Activated CD8-positive, alpha-beta memory T cell treated with anti-CD3 and anti-CD28 coated beads for 36 hours (primary cell): ENCODE measurements around the gene RPS5. TPM values are rescaled to one million over a fixed set of nuclear protein-coding genes. Genes with fewer than 3 reads are reported as not detected.
"Not testable (repeated sequence)": the region's sequence is repeated elsewhere in the genome, so short reads cannot be mapped to it uniquely, and the experiment has no call there.

ENCODE experiments used
- CTCF ChIA-PET: fragments of 350-600 bp; sonication (Branson Sonifier 250); formaldehyde crosslinking; loops from one replicate; lab custom pipeline; 2021; ENCODE audit warnings: antibody characterized with exemption; lab: Charles Lee
- POLR2A ChIA-PET: fragments of 350-600 bp; sonication (Branson Sonifier 250); formaldehyde crosslinking; loops from one replicate; lab custom pipeline; 2021; ENCODE audit warnings: antibody characterized with exemption; lab: Charles Lee
- total RNA-seq, 2 experiments: library from RNA; stranded (reverse); gene quantifications; one replicate each; pipeline ENCODE4 v1.2.3, GENCODE V29; 2021

The RPS5 gene
- total RNA-seq, 2 experiments from 2014 or later, result 1,581 to 1,598 TPM

DNA sequence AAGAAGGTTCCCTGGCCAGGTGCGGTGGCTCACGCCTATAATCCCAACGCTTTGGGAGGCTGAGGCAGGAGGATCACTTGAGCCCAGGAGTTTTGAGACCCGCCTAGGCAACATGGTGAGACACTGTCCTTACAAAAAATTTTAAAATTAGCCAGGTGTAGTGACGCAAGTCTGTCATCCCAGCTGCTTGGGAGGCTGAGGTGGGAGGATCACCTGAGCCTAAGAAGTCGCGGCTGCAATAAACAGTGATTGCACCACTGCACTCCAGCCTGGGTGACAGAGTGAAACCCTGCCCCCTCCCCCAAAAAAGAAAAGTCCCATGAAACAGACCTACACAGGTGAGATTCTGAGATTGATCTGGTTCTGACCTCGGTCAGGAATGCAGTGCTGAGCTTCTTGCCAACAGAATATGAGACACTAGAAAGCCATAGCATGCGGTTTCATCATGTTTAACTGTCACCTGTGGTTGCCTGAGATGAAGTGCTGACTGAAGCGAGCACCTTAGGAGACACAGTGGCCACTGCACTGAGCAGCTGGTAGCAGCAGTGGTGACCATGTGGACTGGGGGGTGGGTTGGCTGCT, 31.8 kb upstream of the RPS5 start:
- ChIA-PET CTCF (no interaction called here), POLR2A (interaction anchor here (1.3 kb wide), 1 partner anchor 8 kb away, joined by 3 read pairs; no protein-coding TSS in a partner anchor)

DNA sequence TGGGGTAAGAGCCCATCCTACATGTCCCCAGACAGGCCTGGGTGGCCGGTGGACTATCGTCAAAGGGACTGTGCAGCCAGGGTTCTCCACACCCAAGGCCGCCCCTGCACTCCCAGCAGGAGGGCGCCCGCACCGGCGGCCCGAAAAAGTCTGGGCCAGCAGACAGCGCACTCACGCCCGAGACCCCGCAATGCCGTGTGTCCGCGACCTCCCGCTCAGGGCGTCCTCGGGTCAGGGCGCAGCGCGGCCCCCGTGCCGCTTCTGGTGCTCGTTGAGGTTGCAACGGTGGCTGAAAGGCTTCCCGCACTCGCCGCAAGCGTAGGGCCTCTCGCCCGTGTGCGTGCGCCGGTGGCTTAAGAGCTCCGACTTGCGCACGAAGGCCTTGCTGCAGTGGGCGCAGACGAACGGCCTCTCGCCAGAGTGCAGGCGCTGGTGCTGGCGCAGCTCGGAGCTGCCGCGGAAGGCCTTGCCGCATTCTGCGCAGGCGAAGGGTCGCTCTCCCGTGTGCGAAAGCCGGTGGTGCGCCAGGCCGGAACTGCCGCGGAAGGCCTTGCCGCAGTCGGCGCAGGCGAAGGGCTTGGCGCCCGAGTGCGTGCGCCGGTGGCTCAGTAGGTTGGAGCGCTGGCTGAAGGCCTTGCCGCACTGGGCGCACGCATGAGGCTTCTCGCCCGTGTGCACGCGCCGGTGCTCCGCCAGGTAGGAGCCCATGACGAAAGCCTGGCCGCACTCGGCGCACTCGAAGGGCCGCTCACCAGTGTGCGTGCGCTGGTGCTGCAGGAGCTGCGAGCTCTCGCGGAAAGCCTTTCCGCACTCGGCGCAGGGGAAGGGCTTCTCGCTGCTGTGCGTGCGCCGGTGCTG, 30.9 kb upstream of the RPS5 start:
- POLR2A ChIA-PET, result interaction anchor here (0.6 to 1.3 kb wide), 4 partner anchors 8 to 74 kb away, joined by 3 read pairs; no protein-coding TSS in a partner anchor

DNA sequence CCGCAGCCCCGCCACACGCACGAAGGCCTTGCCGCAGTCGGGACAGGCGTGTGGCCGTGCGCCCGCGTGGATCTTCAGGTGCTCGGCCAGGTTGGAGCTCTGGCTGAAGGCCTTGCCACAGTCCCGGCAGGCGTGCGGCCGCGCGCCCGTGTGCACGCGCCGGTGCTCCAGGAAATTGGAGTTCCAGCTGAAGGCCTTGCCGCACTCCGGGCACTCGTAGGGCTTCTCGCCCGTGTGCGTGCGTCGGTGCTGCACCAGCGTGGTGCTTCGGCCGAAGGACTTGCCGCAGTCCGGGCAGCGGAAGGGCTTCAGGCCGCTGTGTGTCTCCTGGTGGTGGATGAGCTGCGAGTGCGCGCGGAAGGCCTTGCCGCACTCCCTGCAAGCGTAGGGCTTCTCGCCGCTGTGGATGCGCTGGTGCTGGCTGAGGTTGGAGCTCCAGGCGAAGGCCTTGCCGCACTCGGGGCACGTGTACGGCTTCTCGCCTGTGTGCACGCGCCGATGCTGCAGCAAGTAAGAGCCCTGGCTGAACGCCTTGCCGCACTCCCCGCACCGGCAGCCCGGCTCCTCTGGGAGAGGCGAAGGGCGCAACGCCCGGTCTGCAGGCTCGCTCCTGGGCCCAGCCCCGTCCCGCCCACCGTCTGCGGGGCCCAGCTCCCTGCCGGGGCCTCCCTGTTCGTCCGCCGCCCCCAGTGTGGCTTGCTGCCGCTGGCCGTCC, 30.1 kb upstream of the RPS5 start:
- CTCF ChIA-PET, result interaction anchor here (0.8 to 1.1 kb wide), 2 partner anchors 9 to 12 kb away, joined by 3 read pairs; no protein-coding TSS in a partner anchor
- POLR2A ChIA-PET, result interaction anchor here (0.6 to 1.0 kb wide), 2 partner anchors 9 to 75 kb away, joined by 3 read pairs; no protein-coding TSS in a partner anchor

More for the DNA sequence above, 30.9 kb upstream of the RPS5 start:
- CTCF ChIA-PET, result no interaction called here

DNA sequence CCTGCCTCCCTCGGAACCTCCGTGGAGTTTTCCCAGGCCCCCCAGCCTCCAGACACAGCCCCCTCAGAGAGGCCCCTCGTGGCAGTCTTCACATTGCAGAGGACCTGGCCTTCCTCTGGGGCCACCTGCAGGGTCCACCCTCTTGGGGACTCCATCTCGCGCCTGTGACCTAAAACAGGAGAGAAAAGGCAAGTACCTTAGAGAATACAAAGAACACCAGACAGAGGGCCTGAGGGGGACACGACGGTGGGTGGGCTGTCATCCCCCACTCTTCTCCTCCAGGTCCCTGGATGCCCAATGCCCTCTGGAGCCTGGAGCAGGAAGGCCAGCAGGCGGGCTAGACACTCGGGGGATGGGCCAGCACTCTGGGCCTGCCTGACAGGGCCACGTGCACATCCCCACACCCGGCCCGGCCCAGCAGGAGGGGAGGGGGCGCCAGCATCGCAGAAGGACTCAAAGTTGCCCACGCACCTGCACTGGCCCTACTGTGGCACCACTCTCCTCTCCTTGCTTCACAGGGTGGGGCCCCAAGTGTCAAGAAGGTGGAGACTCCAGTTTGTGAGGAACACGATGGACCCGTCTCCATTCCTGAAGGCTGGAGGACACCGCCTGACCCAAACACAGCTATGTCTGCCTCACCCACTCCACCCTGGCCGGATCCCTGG, 29.5 kb upstream of the RPS5 start:
- POLR2A ChIA-PET, result no interaction called here

DNA sequence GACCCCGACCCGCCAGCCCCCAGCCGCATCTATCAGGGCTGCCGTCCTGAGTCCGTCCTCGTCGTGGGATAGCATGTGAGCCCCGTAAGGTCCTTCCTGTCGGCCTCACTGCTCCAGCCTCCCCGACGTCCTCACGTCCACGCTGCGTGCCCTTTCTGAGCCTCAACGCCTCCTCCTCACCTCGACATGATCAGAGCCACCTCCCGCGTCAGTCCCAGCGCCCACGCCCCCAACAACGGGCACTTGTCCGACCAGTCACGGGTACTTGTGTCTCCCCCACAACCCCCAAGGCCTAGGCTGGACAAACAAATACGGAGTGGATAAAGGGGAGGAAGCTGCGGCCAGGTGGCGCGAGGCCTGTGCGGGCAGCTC, 25.2 kb upstream of the RPS5 start:
- CTCF ChIA-PET, result interaction anchor here (0.6 to 1.5 kb wide), 3 partner anchors 14 to 40 kb away, joined by 3 to 6 read pairs (median 4); partner anchors contain the start of gene ZSCAN22
- POLR2A ChIA-PET, result interaction anchor here (0.5 to 1.8 kb wide), 10 partner anchors 15 to 217 kb away, joined by 3 to 12 read pairs (median 5); partner anchors contain the start of genes RPS5, ZBTB45, ZNF544 and ZNF837

More for the DNA sequence above, 29.5 kb upstream of the RPS5 start:
- CTCF ChIA-PET, result interaction anchor here (0.8 to 1.1 kb wide), 2 partner anchors 9 to 12 kb away, joined by 3 read pairs; no protein-coding TSS in a partner anchor

DNA sequence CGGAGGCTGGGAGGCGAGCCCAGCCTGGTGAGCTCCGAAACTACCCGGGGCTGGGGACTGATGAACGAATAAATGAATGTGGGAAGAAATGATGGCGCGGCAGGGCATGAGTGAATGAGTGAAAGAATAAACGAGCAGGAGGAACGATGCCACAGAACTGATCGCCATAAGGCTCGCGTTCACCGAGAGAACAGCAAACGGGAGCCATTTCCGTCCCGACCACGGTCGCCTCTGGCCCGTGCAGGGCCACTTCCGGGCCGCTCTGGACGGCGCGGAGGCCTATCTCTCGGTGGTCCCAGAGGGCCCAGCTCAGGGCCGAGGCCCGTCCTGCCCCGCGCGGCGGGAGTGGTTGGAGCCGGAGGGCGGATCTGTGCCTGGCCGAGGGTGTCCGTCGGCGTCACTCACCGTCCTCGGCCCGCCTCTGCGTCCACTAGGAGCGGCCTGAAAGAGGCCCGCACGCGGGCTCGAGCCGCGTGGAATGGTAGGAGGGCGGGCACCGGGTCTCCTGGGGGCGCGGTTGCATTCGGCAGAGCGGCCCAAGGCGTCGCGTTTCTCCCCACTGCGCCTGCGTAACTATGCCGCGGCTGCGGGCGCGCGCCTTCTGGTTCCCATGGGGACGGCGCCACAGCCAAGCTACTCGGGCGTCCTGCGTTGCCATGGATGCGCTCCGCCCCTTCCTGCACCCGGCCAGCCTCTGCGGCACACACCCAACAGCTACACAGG, 24.6 kb upstream of the RPS5 start, which contains the start of gene ZNF497:
Gene ZNF497, minus strand, starts transcription at position 480 of the 723 bp plus-strand sequence. CDS start 5,116 bp downstream, outside the sequence.
- ChIA-PET POLR2A (interaction anchor here (0.5 to 1.8 kb wide), 14 partner anchors 14 to 216 kb away, joined by 3 to 12 read pairs (median 5); partner anchors contain the start of genes ERVK3-1, RPS5, ZBTB45 and ZNF544), CTCF (interaction anchor here (0.6 to 1.5 kb wide), 6 partner anchors 11 to 157 kb away, joined by 3 to 6 read pairs (median 4); partner anchors contain the start of gene ZSCAN22)

DNA sequence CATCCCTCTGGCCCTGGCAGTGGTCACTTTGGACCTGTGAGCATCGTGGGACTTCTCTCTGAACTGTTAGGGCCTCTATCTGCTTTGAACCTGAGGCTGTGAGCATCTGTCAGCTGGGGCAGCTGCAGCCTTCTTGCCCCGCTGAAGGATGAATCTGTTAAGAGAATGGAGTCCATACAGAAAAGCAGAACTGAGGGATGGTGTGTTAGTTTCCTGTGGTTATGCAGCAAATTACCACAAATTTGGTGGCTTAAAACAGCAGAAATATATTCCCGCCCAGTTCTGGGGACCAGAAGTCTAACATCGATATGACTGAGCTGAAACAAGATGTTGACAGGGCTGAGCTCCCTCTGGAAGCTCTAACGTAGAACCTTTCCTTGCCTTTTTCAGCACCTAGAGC, 22.9 kb upstream of the RPS5 start:
- ChIA-PET CTCF (interaction anchor here (1.0 kb wide), 1 partner anchor 16 kb away, joined by 3 read pairs; no protein-coding TSS in a partner anchor), POLR2A (interaction anchor here (0.6 kb wide), 1 partner anchor 24 kb away, joined by 3 read pairs; no protein-coding TSS in a partner anchor)

DNA sequence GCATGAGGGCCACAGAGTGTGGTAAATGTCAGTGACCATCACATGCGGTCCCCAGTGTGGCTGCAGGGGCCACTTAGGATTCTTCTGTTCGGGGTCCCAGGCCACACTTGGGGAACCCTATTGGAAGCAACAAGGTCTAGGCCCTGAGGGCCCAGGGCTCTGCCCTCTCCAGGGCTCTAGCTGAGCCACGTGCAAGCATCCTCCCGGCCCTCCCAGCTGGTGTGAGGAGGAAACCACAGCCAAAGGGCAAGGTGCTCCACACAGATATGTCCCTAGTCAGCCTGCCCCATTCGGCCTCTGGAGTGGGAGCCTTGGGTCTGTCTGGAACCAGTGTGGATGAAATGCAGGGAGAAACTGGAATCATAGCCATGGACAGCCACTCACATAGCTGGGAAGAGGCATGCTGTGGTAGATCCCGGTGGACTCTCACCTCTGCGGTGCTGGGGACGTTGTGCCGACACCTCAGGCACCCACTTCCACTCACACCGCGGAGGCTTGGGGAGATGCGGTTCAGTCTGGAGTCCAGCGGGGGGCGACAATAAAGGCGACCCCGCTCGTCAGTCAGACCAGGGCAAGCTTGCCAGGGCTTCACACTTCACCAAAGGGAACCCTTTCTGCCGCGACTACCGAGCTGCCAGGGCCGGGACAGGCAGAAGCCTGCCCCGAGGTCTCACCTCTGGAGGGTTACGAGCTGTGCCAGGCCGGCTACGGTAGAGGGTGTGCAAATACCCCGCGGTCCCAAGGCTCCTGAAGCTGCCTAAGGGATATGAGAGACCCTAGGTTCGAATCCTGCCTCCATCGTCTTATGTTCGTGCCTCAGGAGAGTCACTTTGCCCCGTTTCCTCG, 20.3 kb upstream of the RPS5 start:
- CTCF ChIA-PET, result no interaction called here
- POLR2A ChIA-PET, result no interaction called here

DNA sequence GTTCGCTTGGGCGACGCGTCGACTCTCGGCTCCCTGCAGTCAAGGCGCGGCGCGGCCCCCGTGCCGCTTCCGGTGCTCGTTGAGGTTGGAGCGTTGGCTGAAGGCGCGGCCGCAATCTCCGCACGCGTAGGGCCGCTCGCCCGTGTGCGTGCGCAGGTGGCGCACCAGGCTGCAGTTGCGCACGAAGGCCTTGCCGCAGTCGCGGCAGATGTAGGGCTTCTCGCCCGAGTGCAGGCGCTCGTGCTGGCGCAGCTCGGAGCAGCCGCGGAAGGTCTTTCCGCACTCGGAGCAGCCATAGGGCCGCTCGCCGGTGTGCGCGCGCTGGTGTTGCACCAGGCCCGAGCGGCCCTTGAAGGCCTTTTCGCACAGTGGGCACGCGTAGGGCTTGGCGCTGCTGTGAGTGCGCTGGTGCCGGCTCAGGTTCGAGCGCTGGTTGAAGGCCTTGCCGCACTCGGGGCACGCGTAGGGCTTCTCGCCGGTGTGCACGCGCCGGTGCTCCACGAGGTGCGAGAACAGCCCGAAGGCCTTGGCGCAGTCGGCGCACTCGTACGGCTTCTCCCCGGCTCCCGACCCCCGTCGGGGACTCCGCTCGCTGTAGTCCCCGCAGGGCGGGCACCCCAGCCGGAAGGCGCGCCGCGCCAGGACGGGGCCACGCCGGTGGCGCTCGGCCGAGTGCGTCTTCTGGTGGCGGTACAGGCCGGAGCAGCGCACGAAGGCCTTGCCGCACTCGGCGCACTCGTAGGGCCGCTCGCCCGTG, 19.2 kb upstream of the RPS5 start:
- ChIA-PET CTCF (no interaction called here), POLR2A (no interaction called here)

DNA sequence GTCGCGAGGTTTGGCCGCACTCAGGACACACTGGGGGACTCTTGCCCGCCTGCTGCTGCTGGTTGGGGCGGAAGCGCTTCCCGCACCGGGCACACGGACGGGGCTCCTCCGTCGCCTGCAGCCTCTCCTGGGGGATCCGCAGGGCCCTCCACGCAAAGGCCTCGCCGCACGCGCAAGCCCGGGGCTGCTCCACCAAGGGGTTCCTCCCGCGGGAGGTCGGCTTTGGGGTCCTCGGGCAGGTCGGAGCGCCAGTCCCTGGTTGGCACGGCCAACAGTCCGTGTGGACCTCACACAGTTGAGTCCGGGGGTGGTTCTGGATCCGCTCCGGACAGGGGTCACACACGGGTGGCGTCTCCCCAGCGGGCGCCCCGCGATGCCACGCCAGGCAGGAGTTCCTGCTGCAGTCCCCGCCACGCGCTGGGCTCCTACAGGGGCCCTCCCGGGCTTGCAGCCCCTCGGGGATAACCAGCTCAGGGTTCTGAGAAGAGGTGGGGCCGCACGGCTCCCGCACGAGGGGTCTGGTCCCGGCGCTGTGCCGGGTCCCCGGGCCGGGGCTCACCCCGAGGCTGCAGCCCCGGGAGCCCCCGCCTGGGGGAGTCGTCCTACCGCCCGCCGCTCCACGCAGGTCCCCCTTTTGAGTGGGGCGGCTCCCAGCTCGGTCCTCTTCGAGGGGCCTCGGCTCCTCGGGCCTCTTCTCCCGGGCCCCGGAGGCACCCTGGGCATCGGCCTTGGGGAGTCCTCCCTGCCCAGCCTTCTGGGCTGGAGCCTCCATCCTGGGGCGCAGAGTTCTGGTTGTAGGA, 18.3 kb upstream of the RPS5 start:
- ChIA-PET POLR2A (no interaction called here), CTCF (no interaction called here)

DNA sequence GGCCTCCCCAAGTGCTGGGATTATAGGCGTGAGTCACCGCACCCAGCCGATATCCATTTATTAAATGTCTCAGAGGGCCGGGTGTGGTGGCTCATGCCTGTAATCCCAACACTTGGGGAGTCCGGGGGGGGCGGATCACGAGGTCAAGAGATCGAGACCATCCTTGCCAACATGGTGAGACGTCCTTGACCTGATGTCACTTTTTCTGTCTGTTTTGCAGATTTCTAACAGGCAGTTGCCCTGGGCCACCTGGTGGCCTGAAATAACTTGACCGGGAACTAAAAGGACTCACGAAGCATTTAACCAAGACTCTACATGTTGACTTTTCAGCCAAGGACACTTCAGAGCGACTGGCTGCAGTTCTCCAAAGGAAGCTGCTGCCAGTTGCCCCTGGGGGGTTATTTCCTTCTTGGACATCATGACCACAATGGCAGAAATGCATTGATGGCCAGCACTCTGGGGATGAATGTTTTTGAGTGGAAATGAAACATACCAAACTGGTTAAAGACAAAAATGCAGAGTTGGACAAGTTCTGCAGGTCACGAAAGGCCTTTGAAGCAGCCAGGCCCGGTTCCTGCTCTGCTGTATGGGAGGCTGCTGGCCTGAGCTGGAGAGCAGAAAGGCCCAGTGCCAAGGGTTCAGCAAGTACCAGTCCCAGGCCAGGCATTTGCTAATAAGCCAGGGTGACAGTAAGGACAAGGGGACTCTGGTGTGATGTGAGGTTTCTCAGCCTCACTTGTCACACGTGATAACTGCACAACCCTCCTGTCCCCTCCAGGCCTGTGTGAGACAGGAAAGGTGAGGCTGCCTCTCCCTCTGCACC, 14.5 kb upstream of the RPS5 start:
- ChIA-PET CTCF (no interaction called here), POLR2A (no interaction called here)

DNA sequence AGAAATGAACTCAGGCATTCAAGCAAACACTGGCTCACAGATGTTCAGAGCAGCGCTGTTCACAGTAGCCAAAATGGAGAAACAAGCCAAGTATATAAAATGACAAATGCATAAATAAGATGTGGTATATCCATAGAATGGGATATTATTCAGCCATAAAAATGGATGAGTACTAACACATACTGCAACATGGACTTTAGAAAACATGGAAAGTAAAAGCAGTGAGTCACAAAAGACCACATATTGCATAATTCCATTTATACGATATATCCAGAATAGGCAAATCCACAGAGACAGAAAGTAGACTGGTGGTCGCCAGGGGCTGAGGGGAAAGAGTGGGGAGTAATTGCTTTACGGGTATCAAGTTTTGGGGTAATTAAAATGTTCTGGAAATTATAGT, 12.9 kb upstream of the RPS5 start:
- ChIA-PET POLR2A (no interaction called here), CTCF (no interaction called here)

DNA sequence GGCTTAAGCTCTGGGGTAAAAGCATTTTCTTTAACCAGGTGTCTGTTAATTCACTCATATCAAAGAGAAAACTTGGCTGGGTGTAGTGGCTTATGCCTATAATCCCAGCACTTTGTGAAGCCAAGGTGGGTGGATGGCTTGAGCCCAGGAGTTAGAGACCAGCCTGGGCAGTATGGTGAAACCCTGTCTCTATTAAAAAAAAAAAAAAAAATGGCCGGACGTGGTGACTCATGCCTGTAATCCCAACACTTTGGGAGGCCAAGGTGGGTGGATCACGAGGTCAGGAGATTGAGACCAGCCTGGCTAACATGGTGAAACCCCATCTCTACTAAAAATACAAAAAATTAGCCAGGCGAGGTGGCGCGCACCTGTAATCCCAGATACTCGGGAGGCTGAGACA, 10.3 kb upstream of the RPS5 start:
- POLR2A ChIA-PET, CTCF ChIA-PET: not testable (repeated sequence)

DNA sequence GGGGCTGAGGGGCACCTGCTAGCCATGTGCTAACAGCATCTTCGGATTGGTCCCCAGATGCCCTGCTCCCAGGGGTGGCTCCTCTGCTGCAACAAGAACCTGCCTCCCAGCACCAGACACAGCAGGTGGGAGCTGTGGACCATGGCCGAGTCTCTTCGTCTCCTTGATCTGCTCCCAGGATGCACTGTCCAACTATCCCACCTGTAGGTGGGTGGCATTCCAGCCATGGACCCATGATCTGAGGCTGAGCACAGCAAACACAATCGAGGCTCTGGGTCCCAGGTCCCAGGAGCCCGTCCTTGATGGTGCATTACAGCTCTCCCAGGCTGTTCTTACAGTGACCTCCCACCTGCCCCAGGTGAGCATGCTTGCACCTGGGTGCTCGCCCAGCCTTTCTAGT, 7.8 kb upstream of the RPS5 start:
- POLR2A ChIA-PET, result interaction anchor here (0.6 to 1.1 kb wide), 2 partner anchors 13 to 17 kb away, joined by 5 read pairs; partner anchors contain the start of gene ZNF497
- CTCF ChIA-PET, result interaction anchor here (1.1 kb wide), 1 partner anchor 15 kb away, joined by 3 read pairs; no protein-coding TSS in a partner anchor
